GM21447 (cell line): ENCODE data around the gene ARHGAP42.
"Not testable (repeated sequence)": the region's sequence is repeated elsewhere in the genome, so short reads cannot be mapped to it uniquely, and the experiment has no call there.

ENCODE experiments used
- ATAC-seq: cut with Tn5 transposase; IDR thresholded peaks from one replicate; pipeline ENCODE4 v1.9.1; 2021; ENCODE audit not compliant: unreplicated experiment

ARHGAP42 gene

DNA sequence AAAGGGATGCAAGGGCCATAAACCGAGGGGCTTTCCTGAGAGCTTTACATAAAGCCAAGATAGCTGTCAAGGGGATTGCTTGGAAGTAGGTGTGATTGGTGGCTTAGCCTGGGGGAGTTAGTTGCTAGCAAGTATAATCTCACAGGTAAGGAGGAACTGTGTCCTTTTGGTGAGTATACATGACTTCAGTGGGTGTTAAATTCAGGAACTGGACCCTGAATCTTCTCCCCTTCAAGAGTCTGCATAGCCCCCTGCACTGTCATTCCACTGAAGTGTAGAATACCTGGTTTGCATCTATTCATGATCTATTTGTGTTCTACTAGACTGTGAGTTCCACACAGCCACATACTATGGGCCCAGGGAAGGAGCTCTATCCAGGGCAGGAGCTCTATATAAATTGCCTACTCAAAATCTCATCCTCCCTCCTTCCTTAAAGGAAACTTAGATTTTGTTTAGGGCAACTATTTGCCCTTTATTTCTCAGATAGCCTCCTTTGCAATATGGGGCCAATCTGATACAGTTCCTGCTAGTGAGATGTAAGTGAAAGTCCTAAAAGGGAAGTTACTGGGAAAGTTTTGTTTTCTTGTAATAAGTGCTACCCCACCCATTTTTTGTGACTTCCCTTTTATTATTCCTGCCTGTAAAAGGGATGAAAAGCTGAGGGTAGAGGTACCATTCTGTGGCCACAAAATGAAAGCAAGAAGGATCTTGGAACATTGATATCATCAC lies 322.0 kb downstream of the ARHGAP42 start:
- ATAC-seq: no peak

DNA sequence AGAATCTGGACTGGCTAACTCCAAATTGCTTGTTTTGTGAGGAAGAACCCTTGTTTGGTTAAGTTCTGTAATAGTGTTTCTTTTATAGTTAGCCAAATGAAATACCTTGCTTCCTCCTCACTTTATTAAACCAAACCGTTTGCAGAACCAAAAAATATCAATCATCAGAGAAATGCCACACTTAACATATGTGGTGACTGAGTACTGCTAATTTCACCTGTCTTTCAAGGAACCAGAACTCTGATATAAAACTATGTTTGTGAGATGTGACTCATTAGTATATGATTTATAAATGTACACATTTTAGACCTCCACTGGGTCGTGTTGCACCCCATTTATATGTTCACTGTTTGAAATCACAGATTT lies 322.6 kb downstream of the ARHGAP42 start:
- no peak for ATAC-seq

DNA sequence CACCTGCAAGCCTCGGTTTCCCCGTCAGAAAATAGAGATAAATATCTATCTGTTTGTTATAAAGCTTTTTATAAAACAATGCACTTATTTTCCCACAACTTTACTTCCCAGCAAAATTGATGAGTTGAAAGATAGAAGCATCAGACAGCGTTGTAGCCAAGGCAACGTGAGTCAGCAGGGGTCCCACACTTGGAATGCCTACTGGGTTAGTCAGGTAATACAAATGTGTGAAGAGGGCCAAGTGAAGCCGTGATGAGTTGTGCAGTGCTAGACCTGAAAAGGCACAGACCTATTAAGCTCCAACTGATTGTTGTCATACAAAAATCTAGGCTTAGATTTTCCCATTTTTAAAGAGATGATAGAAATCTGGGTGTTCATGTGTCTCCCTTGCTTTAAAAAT lies 323.8 kb downstream of the ARHGAP42 start:
- no peak for ATAC-seq

DNA sequence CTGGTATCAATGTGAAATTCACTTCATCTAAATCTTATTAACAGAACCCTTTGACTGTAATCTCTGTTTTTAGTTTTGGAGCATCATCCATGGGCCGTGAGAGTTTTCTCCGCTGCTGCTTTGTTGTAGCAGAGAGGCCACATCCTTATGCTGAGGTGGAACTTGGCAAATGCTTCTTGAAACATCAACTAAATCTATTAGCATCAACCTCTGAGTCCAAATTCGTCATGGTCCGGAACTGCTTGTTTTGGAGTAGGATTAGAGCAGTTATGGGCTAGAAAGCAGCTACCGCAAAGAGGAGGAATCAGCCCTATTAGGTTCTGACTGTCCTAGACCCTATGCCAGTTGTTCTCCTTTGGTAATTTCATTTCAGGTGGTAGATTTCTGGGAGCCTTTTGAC lies 324.8 kb downstream of the ARHGAP42 start:
- no peak for ATAC-seq

DNA sequence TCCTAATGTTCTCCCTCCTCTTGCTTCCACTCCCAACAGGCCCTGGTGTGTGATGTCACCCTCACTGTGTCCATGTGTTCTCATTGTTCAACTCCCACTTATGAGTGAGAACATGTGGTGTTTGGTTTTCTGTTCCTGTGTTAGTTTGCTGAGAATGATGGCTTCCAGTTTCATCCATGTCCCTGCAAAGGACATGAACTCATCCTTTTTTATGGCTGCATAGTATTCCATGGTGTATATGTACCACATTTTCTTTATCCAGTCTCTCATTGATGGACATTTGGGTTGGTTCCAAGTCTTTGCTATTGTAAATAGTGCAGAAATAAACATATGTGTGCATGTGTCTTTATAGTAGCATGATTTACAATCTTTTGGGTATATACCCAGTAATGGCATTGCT lies 326.6 kb downstream of the ARHGAP42 start:
- ATAC-seq: not testable (repeated sequence)

DNA sequence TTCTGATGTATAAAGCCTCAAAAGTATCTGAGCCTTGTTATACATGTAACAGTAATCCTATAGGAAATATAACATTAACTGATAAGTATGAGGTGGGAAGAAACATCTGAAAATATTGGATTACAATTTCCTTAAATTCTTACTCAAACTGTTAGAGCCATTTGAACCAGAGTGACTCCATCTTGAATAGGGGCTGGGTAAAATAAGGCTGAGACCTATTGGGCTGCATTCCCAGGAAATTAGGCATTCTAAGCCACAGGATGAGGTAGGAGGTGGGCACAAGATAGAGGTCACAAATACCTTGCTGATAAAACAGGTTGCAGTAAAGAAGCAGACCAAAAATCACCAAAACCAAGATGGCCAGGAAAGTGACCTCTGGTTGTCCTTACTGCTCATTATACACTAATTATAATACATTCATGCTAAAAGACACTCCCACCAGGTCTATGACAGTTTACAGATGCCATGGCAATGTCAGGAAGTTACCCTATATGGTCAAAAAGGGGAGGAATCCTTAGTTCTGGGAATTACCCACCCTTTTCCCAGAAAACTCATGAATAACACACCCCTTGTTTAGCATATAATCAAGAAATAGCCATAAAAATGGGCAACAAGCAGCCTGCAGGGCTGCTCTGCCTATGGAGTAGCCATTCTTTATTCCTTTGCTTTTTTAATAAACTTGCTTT lies 327.7 kb downstream of the ARHGAP42 start:
- no peak for ATAC-seq

DNA sequence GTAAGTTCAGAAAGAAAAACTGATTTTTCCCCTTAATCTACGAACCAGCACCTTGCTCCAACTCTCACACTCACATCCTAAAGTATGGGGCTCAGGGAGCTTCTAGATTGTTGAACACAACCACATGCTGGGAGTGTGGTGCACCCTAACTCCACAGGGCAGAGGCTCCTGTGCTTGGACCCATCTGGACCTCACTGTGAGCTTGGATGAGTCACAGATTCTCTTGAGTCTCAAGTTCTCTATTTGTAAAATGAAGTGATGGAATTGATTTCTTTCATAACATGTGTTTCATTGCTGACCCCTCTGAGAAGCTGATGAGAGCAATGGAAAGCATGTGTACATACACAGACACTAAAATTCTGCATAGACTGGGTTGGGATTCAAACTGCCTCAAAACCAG lies 332.8 kb downstream of the ARHGAP42 start:
- no peak for ATAC-seq

DNA sequence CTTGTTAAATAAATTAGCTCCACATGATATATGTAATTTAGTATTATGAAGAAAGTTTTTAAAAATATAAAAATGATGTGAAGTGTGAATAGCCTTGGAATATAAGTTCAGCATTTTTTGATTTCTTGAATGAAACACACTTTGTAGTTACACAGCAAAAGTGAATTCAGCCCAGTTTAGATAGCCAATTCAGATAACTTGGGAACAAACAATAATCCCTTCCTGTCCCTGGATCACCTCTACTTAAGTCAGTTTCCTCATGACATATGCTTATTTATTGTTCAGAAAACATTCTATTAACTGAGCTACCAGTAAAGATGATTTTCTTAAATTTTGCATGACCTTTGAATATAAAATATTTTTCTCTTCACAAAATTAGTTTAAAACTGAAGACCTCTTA lies 335.2 kb downstream of the ARHGAP42 start:
- no peak for ATAC-seq

DNA sequence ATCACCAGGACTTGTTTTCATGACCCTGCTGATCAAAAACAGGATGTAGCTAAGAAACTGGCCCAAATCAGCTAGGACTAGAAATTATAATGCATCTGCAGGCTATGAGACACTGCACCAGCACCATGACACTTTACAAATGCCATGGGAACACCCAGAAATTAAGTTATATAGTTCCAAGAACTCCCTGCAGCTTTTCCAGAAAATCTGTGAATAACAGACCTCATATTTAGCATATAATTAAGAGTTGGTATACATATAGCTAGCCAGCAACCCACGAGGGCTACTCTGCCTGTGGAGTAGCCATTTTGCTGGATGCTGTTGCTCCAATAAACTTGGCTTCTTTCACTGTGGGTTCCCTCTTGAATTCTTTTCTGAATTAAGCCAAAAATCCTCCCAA lies 341.6 kb downstream of the ARHGAP42 start:
- no peak for ATAC-seq

DNA sequence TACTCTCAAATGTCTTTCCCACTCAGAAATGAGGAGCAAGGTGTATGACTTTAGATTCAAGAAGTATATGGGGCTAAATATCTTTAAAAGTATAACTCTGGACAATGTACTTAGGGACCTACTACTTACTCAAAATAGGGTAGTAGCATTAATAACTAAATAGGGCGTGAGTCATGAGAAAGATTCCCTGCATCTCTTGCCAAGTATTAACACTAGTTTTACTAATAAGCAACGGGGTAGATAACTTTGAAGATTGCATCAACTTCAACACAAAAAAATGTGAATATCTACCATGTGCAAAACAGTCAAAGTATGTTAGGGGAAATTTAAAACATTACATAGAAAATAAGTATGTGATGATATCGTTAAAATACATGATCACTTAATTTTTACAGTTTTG lies 342.9 kb downstream of the ARHGAP42 start:
- no peak for ATAC-seq

DNA sequence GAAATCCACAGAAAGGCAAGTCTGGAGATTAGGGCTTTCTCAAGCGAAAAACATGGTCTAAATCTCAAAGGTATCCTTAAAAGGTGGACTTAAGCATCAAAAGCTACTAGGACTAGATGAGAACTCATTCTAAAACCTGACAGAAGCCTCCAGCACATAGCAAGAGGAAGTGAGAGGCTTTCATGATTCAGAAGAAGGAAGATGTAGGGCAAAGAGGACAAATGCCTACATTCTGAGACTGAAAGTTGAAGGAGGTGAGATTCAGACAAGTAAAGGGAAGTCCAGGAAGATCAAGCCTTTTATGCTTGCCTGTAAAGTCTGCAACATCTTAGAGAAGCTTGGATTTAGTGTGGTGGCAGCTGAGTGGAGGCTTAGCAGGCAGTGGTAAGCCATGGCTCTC lies 343.6 kb downstream of the ARHGAP42 start:
- ATAC-seq: peak; percentile 60

DNA sequence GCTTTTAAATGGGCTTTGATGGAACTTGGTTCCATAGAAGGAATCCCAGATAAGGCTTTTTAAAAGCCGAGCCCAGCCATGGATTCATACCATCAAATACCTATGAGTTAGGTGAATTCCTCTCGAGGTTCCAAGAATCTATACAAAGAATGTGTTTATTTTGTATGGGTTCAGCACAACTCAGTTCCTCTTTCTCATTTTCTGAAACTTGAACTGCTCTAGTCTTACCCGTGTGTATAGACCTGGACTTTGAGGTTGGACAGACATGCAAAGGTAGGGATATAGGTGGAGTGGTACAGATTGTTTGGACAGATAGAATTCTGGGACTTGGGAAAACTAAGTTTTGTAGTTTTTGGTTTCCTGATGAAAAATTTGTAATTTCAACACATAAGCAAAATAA lies 344.6 kb downstream of the ARHGAP42 start:
- ATAC-seq: no peak

DNA sequence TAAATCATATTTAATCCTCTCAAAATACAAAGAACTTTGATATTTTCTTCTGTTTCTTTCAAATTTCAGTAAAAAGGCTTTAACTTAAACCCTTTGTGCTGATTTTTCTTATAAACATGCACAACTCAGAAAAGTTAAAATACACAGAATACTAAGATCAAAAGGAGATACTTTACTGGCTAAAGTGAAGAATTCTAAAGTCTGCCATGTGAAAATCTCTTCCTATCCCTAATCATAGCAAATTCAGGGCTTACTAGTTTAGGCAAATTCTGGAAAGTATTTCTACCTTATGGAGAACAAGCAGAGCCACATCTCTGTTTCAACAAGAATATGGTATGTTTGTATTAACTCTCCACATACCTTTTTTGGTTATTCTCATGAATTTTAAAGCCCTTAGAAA lies 345.9 kb downstream of the ARHGAP42 start:
- no peak for ATAC-seq

DNA sequence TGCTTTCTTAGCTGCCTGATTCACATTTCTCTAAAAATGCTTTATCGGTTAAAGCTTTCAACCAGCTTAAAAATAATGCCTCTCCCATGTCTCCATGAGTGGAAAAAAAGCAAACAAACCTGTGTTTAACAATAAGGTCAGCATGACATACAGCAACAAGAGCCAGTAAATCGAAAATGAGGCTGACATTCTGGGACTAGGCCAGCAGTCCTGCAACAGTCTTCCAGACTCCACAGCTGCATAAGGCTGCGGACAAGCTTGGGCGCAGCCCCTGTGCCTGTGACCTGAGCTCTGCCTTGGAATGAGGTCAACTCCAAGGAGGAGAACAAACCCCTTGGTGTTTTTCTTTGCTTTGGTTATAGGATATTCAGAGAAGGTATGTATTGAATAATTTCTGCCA lies 347.0 kb downstream of the ARHGAP42 start:
- no peak for ATAC-seq

DNA sequence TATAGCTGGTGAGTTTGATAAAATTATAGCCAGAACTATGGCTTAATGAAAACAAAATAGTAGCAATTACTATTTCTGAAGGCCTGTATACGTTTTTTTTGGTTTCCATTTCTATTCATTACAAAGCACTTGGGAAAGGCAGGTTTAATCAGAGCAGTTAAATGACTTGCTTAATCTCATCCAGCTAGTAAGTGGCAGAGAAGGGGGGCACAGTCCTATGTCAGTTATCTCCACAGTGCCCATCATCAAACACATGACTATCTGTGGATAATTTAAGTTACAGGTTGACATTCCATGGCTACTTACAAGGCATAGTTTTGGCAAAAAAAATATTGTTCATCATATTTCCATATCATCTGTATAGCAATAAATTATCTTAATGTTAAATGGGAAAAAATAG lies 348.8 kb downstream of the ARHGAP42 start:
- no peak for ATAC-seq
